HG03108 (cell line): ENCODE data around the gene PPP1R12C.
"Not testable (repeated sequence)": the region's sequence is repeated elsewhere in the genome, so short reads cannot be mapped to it uniquely, and the experiment has no call there.

Experiments used
- ATAC-seq: cut with Tn5 transposase; IDR thresholded peaks from one replicate; pipeline ENCODE4 v1.9.1; 2021; ENCODE audit warnings: moderate library complexity; ENCODE audit not compliant: unreplicated experiment

Gene PPP1R12C

DNA sequence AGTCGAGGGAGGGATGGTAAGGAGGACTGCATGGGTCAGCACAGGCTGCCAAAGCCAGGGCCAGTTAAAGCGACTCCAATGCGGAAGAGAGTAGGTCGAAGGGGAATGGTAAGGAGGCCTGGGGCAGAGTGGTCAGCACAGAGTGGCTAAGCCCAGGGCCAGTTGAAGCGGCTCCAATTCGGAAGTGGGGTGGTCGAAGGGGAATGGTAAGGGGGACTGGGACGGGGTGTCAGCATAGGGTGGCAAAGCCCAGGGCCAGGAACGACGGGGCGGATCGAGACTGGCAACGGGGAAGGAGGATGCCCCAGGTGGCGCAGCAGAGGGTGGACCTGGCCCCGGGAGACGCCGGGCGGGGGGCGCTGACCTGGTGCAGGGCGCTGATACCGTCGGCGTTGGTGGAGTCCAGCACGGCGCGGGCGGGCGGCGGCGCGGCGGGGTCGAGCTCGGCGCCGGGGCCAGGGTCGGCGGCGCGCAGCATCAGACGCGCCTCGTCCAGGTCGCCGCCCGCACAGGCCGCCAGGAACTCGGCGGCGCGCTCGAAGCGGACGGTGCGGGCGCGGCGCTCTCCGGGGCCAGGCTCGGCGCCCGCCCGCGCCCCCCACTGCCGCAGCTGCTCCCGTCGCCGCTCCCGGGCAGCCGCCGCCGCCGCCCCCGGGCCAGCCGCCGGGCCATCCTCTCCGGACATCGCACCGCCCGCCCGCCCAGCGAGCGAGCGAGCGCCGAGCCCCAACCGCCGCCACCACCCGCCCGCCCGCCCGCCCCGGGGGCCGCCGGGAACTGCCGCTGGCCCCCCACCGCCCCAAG lies at the start of gene PPP1R12C:
TSS of gene PPP1R12C (minus strand) at position 779 of the 804 bp plus-strand sequence. CDS start at position 685, 94 bp downstream.
- no peak for ATAC-seq

- ATAC-seq = peak; percentile 73
These were observed 49.3 kb upstream of the PPP1R12C start, which contains the start of gene DNAAF3 for GRCh38 chr19:55166530-55167268. Gene DNAAF3, minus strand, starts transcription at chr19:55166613. Its CDS starts 200 bp downstream, at chr19:55166413.

GRCh38 chr19:55165952-55166529 lies 48.6 kb upstream of the PPP1R12C start:
- no peak for ATAC-seq

DNA sequence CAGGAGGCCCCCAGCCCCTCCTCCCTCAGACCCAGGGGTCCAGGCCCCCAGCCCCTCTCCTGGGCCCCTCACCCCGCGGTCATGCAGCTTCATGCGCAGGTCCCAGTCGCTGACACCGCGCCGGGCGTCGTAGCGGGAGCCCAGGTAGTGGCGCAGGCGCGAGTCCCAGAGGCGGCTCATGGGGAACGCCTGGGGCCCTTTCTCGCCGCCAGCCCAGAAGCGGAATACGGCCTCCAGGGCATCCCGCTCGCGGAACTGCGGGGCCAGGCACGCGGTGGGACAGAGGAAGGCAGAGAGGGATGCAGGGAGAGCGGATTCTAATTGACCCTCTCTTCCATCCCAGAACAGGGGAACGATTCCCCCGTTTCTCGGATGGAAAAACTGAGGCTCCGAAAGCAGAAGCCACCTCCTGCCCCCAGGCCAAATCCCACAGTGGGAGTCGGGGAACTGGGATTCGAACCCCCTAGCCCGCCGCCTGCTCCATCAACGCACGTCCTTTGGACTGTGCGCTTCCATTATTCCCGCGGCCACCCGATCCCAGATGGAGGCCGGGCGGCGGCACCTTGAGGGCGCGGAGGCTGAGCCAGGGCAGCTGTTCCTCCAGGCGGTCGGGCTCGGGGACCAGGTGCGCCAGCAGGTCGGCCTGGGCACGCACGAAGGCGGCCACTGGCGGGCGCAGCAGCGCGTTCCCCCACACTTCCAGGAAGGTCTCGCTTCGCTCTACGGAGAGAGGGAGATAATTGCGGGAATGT lies 44.3 kb upstream of the PPP1R12C start:
- no peak for ATAC-seq

DNA sequence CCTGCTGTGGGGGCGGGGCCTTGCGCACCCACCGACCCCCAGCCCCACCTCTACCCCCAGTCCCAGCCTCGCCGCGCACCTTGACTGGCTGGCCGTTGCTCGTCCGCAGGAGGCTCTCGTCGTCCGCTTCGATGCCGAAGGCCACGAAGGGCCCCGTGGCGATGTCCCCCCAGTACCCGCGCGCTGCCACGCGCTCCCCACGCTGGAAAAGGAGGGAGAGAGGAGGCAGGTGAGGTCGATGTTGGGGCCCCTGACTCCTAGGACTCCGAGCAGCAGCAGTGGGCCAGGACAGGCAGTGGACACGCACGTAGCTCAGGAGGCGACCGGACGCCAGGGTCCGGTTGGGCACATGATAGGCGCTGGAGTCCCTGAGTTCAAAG lies 43.5 kb upstream of the PPP1R12C start:
- no peak for ATAC-seq

GRCh38 chr19:55160128-55160985 lies 42.9 kb upstream of the PPP1R12C start:
- ATAC-seq = peak; percentile 56

DNA sequence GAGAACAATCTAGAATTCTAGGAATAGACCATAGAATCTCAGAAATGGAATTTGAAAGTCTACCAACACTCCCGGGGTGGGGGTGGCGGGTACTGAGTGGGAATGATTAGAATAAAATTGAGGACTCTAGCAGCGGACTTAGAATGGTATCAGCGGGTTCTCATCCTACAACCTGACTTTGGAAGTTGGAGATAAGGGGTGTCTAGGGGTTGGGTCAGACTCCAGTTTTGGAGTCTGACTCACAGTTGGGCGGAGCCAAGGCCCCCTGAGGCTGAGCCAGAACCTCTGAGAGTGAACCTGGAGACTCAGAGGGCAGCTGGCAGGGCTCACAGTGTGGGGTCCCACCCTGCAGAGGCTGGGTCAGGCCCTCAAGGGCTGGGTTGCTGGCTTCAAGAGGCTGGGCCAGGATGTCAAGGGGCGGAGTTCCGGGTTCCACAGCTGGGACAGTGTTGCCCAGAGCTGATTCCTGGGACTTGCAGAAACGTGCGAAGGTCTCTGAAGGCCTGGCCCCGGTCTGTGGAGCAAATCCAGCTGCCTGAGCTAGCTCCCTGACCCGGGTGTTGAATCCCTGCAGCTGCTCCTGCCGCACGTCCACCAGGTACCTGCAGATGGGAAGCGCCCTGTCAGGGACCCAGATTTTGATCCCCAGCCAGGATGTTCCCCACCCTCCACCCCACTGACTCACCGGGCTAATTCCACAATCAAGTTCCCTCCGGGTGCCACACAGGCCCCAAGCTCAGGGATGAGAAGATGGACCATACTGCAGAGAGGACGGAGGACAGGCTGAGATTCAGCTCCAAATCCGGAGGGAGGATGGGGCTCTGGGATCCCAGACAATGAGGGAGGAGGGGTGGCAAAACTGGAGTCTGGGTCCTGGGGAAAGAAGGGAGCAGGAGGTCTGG lies 41.7 kb upstream of the PPP1R12C start:
- ATAC-seq = no peak

DNA sequence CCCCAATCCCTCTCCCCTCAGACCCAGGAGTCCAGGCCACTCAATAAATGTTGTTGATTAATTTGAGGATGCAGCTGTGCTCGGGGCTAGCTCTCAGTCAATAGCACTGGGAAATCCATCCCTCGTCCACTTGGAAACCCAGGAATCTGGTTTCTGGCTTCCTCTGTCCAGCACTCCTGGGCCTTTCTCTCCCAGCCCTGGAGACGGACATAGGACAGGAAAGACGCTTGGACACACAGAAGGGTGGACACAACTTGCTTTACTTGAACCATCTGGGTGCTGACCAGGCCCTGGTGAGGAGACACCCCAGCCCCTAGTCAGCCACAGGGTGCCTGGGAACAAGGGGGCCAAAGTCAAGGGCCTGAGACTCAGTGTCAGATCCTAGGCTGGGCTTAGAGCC lies 41.0 kb upstream of the PPP1R12C start:
- no peak for ATAC-seq

GRCh38 chr19:55157064-55157908 lies 39.8 kb upstream of the PPP1R12C start, which contains the start of gene TNNI3:
Gene TNNI3, minus strand, starts transcription at chr19:55157732. Its CDS starts 143 bp downstream, at chr19:55157589.
- no peak for ATAC-seq

GRCh38 chr19:55156202-55157063 lies 39.0 kb upstream of the PPP1R12C start:
- no peak for ATAC-seq

- ATAC-seq = not testable (repeated sequence)
These were observed 38.3 kb upstream of the PPP1R12C start for GRCh38 chr19:55155784-55156183.

GRCh38 chr19:55153652-55154264 lies 36.3 kb upstream of the PPP1R12C start:
- ATAC-seq = no peak

DNA sequence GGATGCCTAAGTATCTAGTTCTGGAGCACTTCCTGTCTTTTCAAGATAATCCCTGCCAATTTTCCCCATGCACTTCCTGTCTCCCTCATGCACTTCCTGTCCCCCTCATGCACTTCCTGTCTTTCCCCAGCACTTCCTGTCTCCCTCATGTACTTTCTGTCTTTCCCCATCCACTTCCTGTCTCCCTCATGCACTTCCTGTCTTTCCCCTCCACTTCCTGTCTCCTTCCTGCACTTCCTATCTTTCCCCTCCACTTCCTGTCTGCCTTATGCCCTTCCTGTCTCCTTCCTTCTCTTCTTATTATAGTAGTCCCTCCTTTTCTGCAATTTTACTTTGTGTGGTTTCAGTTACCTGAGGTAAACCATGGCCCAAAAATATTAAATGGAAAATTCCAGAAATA lies 34.6 kb upstream of the PPP1R12C start:
- no peak for ATAC-seq

DNA sequence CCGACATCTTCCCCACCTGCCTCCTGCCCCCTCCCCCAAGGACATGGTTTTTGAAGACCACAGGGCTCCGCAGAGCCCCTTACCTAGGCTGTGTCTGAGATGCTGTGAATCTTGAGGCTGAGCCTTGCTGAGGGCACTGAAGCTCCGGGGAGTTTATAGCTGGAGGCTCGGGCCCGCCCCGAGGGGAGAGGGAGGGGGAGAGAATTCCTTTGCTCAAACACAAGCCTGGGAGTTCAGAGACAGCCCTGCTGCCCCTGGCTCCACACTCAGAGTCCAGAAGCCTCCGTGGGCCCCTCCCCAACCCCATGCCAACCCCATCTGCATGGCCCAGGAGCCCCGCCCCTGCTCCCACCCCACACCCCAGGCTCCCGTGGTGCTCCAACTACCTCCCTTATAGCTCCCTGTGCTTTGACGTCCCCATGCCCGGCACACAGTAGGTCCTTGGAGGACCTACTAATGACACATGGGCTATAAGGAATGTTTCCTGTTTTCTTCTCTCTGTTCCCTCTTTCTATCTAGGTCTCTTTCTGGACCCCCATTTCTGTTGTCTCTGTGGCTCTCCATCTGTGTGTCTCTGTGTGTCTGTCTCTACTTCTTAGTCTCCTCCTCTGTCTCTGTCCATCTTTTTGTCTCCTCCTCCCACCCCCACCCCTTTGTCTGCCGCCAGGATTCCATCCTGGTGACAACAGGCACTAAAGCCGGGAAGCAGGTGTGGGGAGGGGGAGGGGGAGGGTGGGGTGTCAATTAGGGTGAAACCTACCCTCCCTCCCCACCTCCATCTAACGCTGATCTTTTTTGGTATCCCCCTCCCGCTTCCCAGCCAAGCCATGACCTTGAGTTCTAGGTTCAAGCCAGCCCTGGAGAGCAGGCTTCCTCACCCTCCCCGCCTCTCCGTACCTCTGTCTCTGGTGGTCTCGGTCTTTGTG lies 31.9 kb upstream of the PPP1R12C start, which contains the start of gene TNNT1:
TSS of gene TNNT1 (minus strand) at position 129 of the 926 bp plus-strand sequence. CDS start 2,049 bp downstream, outside the sequence.
- ATAC-seq = no peak

DNA sequence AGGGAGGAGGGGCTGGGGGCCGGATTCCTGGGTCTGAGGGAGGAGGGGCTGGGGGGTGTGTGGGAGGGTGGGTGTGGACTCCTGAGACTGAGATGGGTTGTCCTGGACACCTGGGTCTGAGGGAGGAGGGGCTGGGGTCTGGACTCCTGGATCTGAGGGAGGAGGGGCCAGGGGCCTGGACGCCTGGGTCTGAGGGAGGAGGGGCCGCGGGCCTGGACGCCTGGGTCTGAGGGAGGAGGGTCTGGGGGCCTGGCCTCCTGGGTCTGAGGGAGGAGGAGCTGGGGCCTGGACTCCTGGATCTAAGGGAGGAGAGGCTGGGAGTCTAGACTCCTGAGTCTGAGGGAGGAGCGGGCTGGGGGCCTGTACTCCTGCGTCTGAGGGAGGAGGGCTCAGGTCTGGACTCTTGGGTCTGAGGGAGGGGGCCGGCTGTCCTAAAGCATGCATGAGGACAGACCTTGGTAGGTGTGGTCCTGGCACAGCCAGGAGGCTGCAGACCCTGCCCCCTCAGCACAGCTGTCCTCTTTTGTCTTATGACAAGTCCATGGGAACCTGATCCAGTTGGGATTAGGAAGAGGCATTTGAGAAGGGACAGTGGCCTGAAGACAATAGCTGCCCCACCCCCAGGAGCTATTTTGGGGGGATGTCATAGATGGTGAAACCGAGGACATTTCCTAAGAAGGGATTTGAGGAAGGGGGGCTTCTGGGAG lies 30.3 kb upstream of the PPP1R12C start:
- ATAC-seq = no peak
